Activated CD4-positive, alpha-beta T cell treated with anti-CD3 and anti-CD28 coated beads for 4 hours (primary cell): Measurements from ENCODE around the gene ADISSP.

Source experiments
- DNase-seq, 2 donors: peaks; one replicate each; pipeline ENCODE4 v3.0.0-alpha.2; 2020

The ADISSP gene

GRCh38 chr20:3767427-3768341 lies at the start of gene ADISSP:
TSS of gene ADISSP (minus strand) at chr20:3767753. CDS start at chr20:3760100, 7,653 bp downstream.
- DNase-seq = peak; percentile 95 to 96

GRCh38 chr20:3815703-3816315 lies 48.3 kb upstream of the ADISSP start:
- no peak for DNase-seq

GRCh38 chr20:3814928-3815495 lies 47.5 kb upstream of the ADISSP start:
- DNase-seq = no peak

- no peak for DNase-seq
These were observed 46.5 kb upstream of the ADISSP start for GRCh38 chr20:3813848-3814581.

GRCh38 chr20:3812975-3813847 lies 45.7 kb upstream of the ADISSP start:
- DNase-seq = no peak

- DNase-seq = no peak
These were observed 44.7 kb upstream of the ADISSP start for GRCh38 chr20:3812259-3812681.

- DNase-seq = peak; percentile 90 to 94
These were observed 44.1 kb upstream of the ADISSP start for GRCh38 chr20:3811467-3812258.

GRCh38 chr20:3808544-3808943 lies 41.0 kb upstream of the ADISSP start:
- DNase-seq = no peak

- DNase-seq = no peak
These were observed 37.2 kb upstream of the ADISSP start for GRCh38 chr20:3804781-3805180.

- no peak for DNase-seq
These were observed 36.8 kb upstream of the ADISSP start for GRCh38 chr20:3804254-3804751.

- DNase-seq = no peak
These were observed 36.3 kb upstream of the ADISSP start for GRCh38 chr20:3803854-3804253.

GRCh38 chr20:3803289-3803688 lies 35.7 kb upstream of the ADISSP start:
- no peak for DNase-seq

- no peak for DNase-seq
These were observed 35.1 kb upstream of the ADISSP start for GRCh38 chr20:3802524-3803239.

- no peak for DNase-seq
These were observed 34.3 kb upstream of the ADISSP start for GRCh38 chr20:3801846-3802245.

- no peak for DNase-seq
These were observed 33.7 kb upstream of the ADISSP start for GRCh38 chr20:3801299-3801698.

GRCh38 chr20:3800878-3801260 lies 33.3 kb upstream of the ADISSP start:
- DNase-seq = no peak

- no peak for DNase-seq
These were observed 32.8 kb upstream of the ADISSP start for GRCh38 chr20:3800256-3800877.

GRCh38 chr20:3798908-3799248 lies 31.3 kb upstream of the ADISSP start:
- peak in 1 of 2 donors; percentile 29 for DNase-seq

- no peak for DNase-seq
These were observed 30.8 kb upstream of the ADISSP start for GRCh38 chr20:3798373-3798768.
